Transverse colon (tissue), 4 donors: Measurements from ENCODE around the gene PLCB1.

Experiments
- EP300 ChIP-seq: sonication (generic); formaldehyde crosslinking; IDR thresholded peaks from one replicate; pipeline ENCODE4 v1.6.1; 2017; ENCODE audit warnings: antibody characterized with exemption, low read depth
- POLR2A ChIP-seq: fragments of 450-650 bp; IDR thresholded peaks from one replicate; pipeline ENCODE4 v1.6.1; 2016; ENCODE audit warnings: antibody characterized with exemption, mild to moderate bottlenecking, moderate library complexity
- POLR2AphosphoS5 ChIP-seq, 3 donors: sonication (generic); formaldehyde crosslinking; IDR thresholded peaks; one replicate each; pipeline ENCODE4 v1.6.1; 2016; ENCODE audit warnings: antibody characterized with exemption in 3 of 3
- TF ChIP-seq, protein P1 (sequence below), 5 experiments: fragments of 200-600 bp in 3 of 5; fragments of 450-650 bp in 2 of 5; sonication (generic) in 3 of 5; IDR thresholded peaks; 1 replicate in 2 of 5; 2 replicates in 3 of 5; pipeline ENCODE4 v1.5.1; 2016 to 2017; ENCODE audit warnings: antibody characterized with exemption in 5 of 5, inconsistent platforms in 3 of 5, mild to moderate bottlenecking in 2 of 5, moderate library complexity in 1 of 5

DNA sequence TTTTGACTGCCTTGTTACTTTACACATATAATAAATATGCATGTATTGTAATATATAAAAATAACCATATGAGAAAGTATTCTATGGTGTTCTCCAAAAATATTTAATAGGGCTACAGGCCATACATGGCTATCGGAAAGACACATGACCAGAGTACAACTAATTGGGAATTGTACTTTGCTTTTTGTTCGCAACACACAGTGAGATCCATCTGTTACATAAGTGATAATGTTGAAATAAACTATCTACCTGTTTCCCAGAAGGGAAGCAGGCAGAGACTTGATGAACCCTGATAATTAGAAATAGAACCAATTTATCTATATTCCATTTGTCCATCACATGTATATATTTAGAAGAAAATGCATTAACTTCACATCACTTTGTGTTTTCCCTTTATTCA, 592.8 kb downstream of the PLCB1 start:
- TF ChIP-seq POLR2A (no peak), POLR2AphosphoS5 (IDR thresholded peaks at IDR 0.05) (no peak), EP300 (no peak)
- TF ChIP-seq, protein P1, sequence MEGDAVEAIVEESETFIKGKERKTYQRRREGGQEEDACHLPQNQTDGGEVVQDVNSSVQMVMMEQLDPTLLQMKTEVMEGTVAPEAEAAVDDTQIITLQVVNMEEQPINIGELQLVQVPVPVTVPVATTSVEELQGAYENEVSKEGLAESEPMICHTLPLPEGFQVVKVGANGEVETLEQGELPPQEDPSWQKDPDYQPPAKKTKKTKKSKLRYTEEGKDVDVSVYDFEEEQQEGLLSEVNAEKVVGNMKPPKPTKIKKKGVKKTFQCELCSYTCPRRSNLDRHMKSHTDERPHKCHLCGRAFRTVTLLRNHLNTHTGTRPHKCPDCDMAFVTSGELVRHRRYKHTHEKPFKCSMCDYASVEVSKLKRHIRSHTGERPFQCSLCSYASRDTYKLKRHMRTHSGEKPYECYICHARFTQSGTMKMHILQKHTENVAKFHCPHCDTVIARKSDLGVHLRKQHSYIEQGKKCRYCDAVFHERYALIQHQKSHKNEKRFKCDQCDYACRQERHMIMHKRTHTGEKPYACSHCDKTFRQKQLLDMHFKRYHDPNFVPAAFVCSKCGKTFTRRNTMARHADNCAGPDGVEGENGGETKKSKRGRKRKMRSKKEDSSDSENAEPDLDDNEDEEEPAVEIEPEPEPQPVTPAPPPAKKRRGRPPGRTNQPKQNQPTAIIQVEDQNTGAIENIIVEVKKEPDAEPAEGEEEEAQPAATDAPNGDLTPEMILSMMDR (IDR thresholded peaks at IDR 0.05): no peak
